ENCODE results near the gene TNFRSF13B. TPM values are rescaled to one million over a fixed set of nuclear protein-coding genes. Genes with fewer than 3 reads are reported as not detected.
A peak's percentile ranks its signal among the peaks of the same experiment; 100 is the strongest.
"Not testable (repeated sequence)": the region's sequence is repeated elsewhere in the genome, so short reads cannot be mapped to it uniquely, and the experiment has no call there.

TNFRSF13B gene
- polyA plus RNA-seq, 4 donors: not detected

DNA sequence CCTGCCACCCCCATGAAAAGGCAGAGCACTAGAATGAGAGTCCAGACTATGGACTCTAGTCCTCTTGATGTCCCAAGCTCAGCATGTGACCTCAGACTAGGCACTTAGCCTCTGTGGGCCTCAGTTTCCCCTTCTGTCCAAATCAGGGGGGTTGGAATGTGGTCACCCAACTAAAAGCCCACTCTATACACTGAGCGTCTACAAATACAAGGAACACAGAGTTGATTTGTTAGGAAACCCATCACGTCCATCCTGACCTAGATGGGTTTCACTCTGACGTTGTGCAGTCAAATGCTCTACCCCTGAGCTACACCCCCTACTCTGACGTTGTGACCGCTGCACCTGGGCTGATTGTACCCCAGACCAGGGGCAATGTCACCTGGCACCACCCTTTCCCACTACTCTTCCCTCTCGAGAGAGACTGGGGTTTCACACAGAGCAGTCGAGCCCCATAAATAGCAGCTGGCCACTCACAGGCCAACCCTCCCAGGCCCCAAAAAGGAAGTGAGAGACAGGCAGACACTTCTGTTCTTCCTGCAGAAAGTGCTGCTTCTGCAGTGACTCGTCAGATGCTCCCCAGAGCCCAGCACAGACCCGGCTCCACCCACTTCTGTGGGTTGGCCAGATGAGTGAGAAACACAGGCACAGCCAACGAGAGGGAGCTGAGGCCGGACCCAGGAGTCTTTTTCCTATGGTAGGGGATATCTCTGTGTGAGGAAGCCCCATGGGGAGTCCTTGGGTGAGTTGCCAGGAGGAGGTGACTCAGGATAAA lies 16.1 kb upstream of the TNFRSF13B start:
- no peak for DNase-seq (ENCODE audit: low read depth in 4 of 4, low spot score in 2 of 4)

DNA sequence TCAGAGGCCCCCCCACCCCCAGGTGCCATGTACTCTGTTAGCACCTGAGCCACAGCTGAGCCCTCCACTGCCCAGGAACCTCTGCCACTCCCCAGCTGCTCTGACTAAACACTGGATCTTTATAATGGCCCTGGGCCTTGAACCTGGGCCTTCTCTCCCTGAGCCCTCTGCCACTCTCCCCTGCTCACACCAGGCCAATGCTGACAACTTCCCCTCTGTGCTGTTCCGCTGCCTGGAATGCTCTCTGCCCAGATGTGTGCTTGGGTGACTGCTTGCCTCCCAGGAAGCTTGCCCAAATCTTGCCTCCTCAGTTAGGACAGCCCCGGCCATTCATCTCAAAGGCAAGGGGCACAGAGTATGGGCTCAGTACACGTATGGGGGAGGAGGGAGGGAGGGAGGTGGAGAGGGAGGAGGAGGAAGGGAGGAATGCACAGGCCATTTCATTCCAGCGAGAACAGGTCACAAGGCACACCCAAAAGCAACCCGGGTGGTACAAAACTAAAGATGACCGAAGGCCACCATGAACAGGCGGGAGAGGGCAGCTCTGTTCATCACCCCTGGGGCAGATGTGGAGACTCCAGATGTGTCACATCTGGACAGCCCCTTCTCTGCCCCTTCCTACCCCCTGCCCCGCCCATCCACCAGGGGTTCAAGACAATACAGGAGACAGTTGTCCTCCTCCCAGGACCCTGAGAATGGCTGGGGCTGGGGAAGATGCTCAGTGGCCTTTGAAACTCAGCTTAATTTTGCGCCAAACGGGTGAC lies 15.3 kb upstream of the TNFRSF13B start:
- DNase-seq (ENCODE audit: low read depth in 4 of 4, low spot score in 2 of 4): no peak

DNA sequence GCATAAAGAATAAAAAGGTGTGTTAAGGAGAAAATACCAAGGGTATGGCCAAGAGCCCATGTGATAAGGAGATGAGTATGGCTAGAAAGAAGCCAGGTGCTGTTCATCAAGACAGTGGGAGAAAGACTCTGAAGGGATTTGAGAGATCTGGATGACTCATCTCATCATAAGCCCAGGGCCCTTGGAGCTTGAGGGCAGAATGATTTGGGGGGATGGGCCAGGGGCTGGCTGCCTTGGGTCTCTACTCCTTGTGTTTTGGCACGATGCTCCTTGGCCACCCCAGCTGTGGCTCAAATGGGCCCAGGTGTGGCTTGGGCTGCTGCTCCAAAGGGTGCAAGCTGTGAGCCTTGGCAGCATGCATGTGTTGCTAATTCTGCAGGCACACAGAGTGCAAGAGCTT lies 14.5 kb upstream of the TNFRSF13B start:
- DNase-seq (ENCODE audit: low read depth in 4 of 4, low spot score in 2 of 4): no peak

DNA sequence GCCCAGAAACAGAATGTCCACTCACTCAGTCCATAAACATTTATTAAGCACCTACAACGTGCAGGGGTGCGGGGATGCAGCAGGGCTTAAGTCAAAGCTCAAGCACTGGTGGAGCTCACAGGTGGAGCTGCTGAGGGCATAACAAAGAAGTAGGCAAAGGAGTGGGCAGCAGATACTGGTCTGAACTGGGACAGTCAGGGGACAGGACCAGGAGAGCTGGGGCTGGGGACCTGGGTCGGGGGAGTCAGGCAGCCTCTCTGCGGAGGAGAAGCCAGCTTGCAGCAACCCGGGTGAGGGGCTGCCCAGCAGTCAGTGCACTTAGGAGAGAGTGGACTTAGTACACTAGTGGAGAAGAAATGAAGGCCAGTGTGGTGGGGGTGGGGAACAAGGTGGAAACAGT lies 10.0 kb upstream of the TNFRSF13B start:
- DNase-seq (ENCODE audit: low read depth in 4 of 4, low spot score in 2 of 4): no peak

DNA sequence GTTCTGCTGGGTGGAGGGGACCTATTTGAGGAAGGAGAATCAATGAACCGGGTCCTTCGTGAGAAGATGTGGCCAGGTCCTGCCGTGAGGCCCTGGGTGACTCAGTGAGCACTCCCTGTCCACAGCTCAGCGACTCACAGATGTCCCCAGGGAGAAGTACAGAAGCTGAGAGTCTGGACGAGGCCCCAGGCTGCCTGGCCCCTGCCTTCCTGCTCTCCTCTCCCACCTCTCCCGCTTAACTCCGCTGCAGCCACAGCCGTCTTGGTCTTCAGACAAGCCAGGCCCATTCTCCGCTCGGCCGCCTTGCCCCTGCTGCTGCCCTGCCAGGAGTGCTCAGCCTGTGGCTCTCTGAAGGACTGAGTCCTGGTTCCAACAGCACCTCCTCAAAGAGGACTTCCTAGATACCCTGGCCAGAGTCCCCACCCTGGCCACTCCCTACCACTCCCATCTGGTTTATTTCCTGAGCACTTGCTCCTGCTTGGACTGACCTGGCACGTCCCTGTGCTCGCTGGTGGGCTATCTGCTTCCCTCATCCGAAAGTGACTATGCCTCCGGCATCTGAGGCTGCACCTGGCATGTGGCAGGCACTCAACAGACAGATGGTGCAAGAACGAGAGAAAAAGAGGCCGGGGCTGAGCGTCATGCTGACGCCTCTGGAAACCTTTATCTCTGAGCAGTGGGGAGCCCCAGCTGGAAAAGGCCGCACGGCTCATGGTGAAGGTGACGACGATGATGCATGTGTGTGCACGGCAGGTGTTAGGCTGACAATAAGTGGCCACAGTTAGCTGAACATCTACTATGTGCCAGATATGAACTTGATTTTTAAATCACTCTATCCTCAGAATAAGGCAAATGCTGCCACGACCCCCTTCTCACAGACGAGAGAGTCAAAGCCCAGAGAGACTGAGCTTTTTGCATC lies 9.2 kb upstream of the TNFRSF13B start:
- no peak for DNase-seq (ENCODE audit: low read depth in 4 of 4, low spot score in 2 of 4)

DNA sequence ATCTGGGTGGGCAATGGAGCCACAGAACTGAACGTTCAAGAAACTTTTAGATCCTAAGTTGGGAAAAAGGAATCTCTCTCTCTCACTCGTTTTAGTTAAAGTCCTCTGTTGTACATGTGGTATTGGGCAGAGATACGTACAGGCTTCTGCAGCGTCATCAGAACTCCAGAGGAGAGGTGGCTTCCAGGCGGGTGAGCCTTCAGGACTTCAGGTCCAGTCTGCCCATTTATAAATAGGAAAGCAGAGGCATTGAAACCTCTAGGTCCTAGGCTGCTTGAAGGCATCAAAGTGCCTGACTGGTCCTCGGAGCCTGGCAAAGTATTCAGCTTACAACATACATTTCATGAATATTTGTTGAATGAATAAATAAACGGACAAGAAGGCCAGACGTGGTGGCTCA lies 8.1 kb upstream of the TNFRSF13B start:
- DNase-seq (ENCODE audit: low read depth in 4 of 4, low spot score in 2 of 4): no peak

DNA sequence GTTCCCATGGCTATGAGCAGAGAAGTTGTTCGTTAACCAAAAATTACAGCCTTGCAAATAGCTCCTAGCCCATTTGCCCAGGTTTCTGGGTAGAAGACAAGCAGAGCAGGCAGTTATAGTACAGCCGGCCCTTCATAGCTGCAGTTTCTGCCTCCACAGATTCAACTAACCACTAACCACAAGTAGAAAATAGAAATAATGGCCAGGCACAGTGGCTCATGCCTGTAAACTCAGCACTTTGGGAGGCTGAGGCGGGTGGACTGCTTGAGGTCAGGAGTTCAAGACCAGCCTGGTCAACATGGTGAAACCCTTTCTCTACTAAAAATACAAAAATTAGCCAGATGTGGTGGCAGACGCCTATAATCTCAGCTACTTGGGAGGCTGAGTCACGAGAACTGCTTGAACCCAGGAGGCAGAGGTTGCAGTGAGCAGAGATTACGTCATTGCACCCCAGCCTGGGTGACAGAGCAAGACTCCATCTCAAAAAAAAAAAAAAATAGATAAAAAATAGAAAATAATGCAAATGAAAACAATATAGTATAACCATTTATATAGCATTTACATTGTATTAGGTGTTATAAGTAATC lies 7.4 kb upstream of the TNFRSF13B start:
- not testable (repeated sequence) for DNase-seq (ENCODE audit: low read depth in 4 of 4, low spot score in 2 of 4)

DNA sequence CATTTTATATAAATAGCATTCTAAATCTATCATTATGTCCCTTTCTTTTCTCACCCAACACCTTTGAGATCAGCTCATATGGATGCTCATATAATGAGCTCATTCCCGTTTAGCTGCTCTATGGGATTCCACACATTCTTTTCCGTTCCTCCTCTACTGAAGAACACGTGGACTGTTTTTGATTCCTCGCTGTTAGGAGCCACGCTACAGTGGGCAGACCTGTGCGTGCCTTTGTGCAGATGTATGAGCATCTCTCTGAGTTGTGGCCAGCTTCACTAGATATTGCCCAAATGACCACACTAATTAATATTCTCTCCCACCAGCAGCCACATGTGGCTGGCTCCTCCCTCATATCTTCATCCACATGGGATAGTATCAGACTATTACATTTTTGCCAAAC lies 6.0 kb upstream of the TNFRSF13B start:
- DNase-seq (ENCODE audit: low read depth in 4 of 4, low spot score in 2 of 4): no peak

DNA sequence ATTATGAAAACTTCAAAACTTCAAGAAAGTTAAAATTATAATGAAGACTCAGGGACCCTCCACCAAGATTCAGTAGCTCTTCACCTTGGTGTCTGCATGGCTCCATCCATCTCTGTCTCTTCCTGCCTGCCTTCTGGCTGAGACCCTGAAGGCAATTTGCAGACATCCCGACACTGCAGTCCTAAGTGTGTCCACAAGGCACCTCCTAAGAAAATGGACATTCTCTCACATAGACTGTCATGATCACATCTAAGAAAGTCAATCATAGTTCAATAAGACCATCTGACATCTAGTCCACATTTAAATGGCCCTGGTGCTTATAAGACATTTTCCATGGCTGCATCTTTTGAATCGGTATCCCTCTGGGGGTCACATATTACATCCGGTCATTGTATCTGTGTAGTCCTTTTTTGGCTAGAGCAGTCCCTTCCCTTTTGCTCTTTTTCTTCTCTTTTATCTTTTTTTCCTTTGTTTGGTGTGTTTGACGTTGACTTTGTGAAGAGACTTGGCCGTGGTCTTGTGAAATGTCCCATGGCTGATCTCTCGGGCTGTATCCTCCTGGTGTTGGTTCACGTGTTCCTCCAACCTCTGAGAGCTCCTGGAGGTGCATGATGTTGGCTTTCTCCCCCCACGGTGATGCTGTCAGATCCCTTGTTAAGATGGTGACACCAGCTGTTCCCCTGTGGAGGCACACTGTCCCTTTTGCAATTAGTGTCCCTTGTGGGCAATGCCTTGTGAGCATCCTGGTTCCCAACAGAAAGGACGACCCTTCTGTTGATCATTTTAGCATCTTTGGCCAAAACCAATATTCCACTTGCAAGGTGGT lies 5.0 kb upstream of the TNFRSF13B start:
- no peak for DNase-seq (ENCODE audit: low read depth in 4 of 4, low spot score in 2 of 4)

DNA sequence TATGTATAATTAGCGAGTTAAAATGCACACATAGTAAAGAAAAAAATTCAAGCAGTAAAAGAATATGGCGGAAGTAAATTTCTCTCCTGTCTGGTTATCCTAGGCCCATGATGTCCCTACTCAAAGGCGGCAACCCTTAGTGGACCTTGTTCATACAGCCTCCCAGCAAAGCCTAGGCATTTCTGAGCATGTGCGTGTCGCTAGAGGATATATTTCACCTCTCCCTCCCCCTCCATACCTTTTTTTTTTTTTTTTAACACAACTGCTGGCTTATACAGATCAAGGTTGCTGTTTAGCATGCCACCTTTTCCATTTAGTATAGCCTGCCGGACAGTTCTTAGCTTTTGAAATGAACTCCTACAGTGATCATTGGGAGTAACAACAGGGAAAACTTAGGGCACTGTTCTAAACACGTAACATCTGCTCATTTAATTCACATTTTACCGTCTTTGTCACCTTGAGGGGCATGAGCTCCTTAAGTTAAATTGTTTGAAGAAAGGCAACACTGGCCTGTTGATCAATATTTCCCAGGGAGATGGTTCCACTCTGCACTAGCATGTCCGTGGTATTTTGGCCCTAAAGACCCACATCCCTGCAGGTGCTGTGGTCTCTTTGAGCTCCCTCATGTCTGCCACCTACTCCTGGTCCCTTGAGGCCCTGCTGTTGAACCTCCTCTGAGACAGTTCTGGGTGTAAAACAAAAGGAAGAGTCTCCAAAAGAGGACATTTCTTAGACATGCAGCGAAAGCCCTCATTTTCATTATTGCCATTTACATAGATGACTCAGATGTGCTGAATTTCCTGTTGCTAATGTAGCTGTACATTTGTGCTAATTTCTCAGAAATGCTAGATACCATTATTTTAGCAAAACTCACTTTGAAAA lies 4.1 kb upstream of the TNFRSF13B start:
- no peak for DNase-seq (ENCODE audit: low read depth in 4 of 4, low spot score in 2 of 4)

DNA sequence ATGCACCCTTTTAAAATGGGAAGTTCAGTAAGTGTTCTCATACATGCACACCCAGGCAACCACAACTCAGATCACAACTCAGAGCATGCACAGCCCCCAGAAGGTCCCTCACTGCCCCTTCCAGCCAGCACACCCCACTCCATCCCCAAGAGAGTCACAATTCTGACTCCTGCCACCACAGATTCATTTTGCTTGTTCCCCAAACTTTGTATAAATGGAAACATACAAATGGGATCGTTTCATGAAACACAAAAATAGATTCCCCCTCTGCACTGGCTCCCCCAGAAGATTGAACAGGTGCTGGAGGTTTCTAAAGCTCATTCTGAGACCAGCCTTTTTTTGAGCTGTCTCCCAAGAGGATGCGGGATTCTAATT lies 3.3 kb upstream of the TNFRSF13B start:
- DNase-seq (ENCODE audit: low read depth in 4 of 4, low spot score in 2 of 4): no peak

DNA sequence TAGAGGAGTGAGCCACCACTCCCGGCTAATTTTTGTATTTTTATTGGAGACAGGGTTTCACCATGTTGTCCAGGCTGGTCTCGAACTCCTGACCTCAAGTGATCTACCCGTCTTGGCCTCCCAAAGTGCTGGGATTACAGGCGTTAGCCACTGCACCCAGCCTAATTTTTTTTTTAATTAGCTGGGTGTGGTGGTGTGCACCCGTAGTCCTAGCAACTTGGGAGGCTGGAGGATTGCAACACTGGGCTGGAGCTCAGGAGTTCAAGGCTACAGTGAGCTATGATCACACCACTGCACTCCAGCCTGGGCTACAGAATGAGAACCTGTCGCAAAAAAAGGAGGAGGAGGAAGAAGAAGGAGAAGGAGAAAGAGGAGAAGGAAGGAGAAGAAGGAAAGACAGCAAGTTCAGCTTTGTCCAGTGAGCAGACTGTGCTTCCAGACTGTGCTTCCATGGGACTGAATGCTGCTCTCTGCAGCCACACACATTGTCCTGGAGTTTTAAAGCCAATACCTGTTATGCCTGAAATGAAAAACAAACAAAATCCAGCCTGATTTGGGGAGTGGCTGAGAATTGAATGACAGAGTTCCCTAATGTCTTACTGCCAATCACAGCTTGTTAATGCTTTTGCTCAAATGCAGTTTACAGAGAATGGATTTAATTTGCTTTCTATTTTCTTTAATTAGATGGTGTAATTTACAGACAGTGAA lies 2.8 kb upstream of the TNFRSF13B start:
- no peak for DNase-seq (ENCODE audit: low read depth in 4 of 4, low spot score in 2 of 4)

DNA sequence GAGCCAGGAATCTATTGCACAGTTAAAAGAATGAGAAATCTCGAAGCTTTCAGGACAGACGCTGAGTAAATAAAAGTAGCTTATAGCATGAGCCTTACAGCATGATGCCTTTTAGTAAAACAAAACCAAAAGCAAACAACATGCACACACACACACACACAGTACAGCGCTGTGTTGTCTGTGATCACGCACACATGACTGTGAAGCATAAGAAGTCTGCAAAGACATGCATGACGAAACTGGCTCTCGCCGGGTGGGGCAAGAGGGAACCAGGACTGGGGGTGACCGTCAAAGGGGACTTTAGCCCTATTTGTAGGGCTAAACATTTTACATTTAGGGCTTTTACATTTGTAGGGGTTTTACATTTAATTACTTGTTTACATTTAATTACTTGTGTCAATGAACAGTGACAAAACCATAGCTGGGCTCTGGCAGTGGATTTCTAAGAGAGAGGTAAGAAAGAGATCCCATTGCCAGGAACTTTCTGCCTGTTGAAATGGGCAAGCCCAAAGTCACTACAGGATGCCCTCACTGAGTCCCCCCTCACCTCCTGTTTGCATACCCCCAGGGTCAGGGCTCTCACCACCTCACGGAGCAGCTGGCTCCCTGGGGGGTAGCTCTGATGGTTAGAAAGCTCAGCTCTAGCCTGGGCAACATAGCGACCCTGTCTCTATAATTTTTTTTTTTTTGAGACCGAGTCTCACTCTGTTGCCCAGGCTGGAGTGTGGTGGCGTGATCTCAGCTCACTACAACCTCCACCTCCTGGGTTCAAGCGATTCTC lies 2.0 kb upstream of the TNFRSF13B start:
- peak in 1 of 4 donors; percentile 9 for DNase-seq (ENCODE audit: low read depth in 4 of 4, low spot score in 2 of 4)

DNA sequence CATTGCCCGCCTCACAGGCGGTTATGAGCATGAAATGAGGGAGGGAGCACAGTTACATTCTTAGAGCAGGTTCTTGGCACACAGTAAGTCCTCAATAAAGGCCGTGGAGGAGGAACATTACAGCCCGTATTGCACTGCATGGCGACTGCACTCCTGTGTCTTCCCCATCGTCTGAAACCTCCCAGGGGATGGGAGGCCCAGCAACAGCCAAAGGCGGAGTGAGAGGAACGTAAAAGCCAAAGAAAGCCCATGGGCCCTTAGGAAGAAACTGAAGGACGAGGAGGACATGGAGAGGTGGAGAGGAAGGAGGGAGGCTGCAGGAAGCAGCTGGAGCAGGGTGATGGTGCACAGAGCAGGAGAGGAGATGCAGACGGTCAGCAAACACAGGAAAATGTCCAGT lies 1.1 kb upstream of the TNFRSF13B start:
- DNase-seq (ENCODE audit: low read depth in 4 of 4, low spot score in 2 of 4): not testable (repeated sequence)

DNA sequence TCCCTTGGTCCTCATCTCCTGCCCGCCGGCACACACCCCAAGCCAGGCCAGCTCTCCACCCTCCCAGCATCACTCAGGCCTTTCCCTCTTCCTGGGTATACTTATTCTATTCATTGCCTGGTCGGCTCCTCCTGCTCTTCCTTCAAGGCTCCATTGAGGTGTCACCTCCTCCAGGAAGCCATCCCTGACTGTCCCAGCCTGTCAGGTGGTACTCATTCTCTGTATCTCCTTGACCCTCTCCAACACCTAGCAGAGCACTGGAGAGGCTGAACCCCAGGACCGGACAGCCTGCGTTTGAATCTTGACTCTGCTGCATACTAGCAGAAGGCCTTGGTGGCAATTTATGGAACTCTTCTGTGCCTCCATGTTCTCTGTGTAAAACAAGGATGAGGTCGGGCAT lies 428 bp upstream of the TNFRSF13B start:
- no peak for DNase-seq (ENCODE audit: low read depth in 4 of 4, low spot score in 2 of 4)

DNA sequence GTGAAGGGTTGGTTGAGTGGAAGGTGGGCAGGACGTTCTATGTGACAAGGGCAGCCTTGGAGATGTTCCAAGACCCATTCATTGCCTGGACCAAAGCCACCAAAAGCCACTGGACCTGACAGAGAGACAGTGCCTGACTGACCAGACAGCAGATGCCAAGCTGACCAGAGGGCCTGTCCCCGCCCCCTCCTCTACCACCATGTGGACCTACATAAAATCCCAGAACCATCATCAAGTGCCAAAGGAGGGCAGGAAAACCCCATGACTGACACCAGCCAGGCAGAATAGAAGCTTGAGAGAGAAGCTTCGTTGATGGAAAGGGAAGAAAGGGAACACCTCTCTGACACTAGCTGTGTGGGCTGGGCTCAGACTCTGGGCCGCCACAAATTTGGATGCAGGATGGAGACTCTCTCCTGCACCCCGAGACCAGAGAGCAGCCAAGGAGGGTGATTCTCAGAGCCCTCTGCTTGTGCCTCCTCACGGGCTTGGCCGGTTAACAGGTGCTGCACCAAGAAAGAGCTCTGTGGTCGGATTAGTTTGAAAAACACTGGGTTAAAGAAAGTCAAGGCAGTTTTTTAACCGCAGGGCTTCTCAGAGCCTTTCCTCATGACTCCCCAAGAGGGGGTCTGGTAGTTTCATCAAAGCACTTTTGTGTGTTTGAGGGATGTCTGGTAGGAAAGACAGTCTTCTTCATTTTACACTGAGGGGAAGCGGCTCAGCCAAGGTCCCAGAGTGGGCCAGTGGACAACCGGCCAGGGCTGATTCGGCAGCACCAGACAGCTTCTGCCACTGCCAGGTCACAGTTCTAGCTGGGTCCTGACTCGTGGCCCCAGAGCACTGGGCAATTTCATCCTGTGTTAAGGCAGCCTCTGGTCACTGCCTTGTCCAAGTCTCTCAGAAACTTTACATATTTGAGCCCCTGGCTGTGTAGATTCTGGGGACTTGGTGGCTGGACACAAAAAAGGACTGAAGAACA lies 1.7 kb downstream of the TNFRSF13B start:
- no peak for DNase-seq (ENCODE audit: low read depth in 4 of 4, low spot score in 2 of 4)

Data from left renal cortex interstitium (tissue), 4 donors.